Sciatic nerve (tissue), 2 donors: Measurements from ENCODE around the gene PMPCB. TPM values are rescaled to one million over a fixed set of nuclear protein-coding genes. Genes with fewer than 3 reads are reported as not detected.
A peak's percentile ranks its signal among the peaks of the same experiment; 100 is the strongest.

Experiments used
- ATAC-seq: fragments of 200-7000 bp; cut with Tn5 transposase; one replicate; pipeline ENCODE4 v1.9.1; 2020; ENCODE audit warnings: mild to moderate bottlenecking, moderate library complexity
- DNase-seq: peaks from one replicate; pipeline ENCODE4 v3.0.0-alpha.2; 2020; ENCODE audit warnings: low spot score
- intact Hi-C: fragments of 100-400 bp; cut with DNase I; formaldehyde crosslinking; loops from one replicate; pipeline ENCODE4 v1.14.2; 2022
- total RNA-seq: library from RNA; stranded (reverse); fragmentation: NEBNext Ultra II Directional; extraction: Animal tissue kit (Norgen Biotek cat#: 25700); gene quantifications from one replicate; pipeline ENCODE4 v1.2.1, GENCODE V29; 2021
- donor health status: DM: no; HTN: no; CAD: no.
- donor health status: DM: no; HTN: no; CAD: no.

The PMPCB gene
- total RNA-seq, 1 donor from 2014 or later = 45.7 TPM

DNA sequence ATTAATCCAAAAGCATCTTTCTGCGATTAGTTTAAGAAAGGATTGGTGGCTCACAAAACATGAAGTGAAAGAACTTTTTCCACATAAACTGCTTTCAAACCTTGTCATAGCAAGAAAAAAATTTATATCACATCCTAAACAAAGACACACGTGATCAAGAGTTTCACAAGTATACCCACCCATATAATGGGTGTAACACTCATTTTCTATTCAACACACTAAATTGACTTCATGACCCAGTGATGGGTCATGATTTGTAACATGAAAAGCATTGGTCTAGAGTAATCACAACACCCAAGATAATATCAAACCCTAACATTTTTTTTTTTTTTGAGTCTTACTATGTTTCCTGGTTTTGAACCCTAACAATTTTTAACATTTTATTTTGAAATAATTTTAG is 17.6 kb downstream of the PMPCB start:
- no peak for ATAC-seq
- intact Hi-C loops = no loop called here
- DNase-seq = no peak

DNA sequence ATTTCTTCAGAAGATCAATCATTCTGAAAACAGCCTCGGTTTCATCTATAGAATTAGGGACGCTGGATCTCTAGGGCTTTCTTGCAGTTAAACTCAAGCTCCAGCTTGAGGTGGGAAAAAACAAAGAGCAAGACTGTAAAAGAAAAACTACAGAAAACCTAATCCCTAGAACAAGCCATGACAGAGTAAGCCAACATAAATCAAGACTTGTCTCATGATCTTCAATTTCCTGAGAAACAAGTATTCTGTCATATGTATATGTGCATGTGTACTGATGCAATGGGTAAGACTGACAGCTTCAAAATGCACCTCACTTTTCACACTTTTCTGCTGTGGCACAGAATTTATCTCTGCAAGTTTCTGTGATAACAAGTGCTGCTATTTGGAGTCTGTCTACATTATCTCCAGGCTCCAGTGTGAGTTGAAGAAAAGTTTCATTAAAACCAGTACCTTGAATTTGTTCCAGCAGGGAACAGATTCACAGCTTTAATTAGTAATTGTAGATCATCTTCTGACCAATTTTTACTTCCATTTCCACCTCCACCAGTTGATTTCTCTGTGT is 19.2 kb downstream of the PMPCB start:
- DNase-seq (no peak), ATAC-seq (no peak)
- intact Hi-C loops = no loop called here

DNA sequence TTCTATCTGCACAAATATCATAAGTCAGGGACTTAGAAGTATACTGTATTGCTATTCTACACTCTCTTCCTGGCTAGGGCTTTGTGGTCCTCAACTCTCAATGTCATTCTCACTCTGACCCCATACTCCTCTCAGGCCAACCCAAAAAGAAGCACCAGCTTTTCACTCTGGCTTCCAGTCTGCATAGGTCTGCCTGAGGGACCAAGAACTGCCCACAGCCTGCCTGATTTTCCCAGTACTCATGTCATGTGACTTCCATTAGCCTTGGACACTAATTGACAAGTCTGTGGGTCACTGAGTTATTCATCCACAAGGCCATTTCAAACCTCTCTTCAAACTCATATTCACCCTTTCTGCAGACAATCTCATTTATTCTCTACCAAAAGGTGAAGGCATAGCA is 19.8 kb downstream of the PMPCB start:
- intact Hi-C loops = no loop called here
- no peak for ATAC-seq
- no peak for DNase-seq

DNA sequence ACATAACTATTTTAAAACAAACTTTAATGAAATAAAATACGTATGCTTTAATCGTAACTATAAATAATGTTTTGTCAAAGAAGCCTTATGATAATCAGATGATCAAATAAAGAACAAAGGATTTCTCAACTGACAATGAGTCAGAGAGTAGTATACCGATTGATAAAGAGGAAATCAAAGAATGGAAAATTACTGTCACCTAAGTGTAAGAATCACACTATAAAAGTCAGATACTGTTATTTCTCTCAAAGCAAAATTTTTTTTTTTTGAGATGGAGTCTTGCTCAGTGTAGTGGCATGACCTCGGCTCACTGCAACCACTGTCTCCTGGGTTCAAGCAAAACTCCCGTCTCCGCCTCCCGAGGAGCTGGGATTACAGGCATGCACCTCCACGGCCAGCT is 28.5 kb downstream of the PMPCB start:
- intact Hi-C loops = no loop called here
- ATAC-seq (no peak), DNase-seq (no peak)

GRCh38 chr7:103336761-103337160 is 39.5 kb downstream of the PMPCB start:
- DNase-seq (no peak), ATAC-seq (no peak)
- intact Hi-C loops = no loop called here

DNA sequence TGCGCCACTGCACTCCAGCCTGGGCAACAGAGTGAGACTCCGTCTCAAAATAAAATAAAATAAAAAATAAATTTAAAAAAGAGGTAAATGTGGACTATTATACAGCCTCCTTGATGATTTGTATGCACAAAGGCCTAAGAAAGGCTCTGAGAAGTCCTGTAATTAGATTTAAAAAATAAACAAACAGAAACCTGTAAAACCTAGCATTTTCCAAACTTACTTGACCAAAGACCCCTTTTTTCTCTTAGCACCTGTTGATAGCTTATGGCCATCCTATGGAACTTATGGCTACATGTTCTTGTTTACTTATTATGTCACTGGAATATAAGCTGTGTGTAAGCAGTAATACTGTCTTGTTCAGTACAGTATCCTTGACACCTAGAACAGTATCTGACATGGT is 41.6 kb downstream of the PMPCB start:
- DNase-seq (no peak), ATAC-seq (no peak)
- intact Hi-C loops = no loop called here

DNA sequence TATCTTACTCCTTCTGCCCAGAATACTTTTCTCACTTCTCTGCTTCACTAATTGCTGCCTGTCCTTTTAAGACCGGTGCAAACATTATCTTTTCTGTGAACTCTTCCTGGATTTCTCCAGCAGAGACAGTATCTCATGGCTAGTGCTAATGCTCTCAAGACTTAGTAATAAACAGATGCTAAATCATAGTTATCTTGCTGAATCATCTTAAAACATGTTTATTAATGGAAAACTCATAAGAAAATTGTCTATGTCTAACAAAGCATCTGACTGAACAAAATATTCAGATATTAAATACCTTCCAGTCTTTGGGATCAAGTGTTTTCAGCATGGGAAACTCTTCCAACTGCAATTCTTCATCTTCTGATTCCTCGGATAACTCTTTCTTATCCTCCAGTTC is 44.2 kb downstream of the PMPCB start:
- intact Hi-C loops = no loop called here
- no peak for DNase-seq
- ATAC-seq = no peak

GRCh38 chr7:103343332-103343731 is 46.1 kb downstream of the PMPCB start:
- intact Hi-C loops = no loop called here
- DNase-seq (no peak), ATAC-seq (no peak)

GRCh38 chr7:103343758-103344452 is 46.7 kb downstream of the PMPCB start:
- no peak for DNase-seq

GRCh38 chr7:103344453-103345149 is 47.4 kb downstream of the PMPCB start, which contains the start of gene DNAJC2:
Gene DNAJC2 (minus strand): TSS chr7:103344767. CDS start chr7:103344622, 145 bp downstream.
- intact Hi-C loops = no loop called here
- ATAC-seq (peak; percentile 95), DNase-seq (peak; percentile 88)

More at GRCh38 chr7:103343758-103344452, 46.7 kb downstream of the PMPCB start:
- ATAC-seq = peak; percentile 22
- intact Hi-C loops = no loop called here

- ATAC-seq (no peak), DNase-seq (no peak)
- intact Hi-C loops = no loop called here
Measured at GRCh38 chr7:103346396-103346795, 49.2 kb downstream of the PMPCB start.

- intact Hi-C loops = no loop called here
- ATAC-seq (peak; percentile 92), DNase-seq (peak; percentile 81)
Measured at GRCh38 chr7:103347507-103348267, 50.5 kb downstream of the PMPCB start, which contains the start of gene PSMC2. Gene PSMC2 (plus strand): TSS chr7:103347643. CDS start chr7:103347712, 69 bp downstream.

DNA sequence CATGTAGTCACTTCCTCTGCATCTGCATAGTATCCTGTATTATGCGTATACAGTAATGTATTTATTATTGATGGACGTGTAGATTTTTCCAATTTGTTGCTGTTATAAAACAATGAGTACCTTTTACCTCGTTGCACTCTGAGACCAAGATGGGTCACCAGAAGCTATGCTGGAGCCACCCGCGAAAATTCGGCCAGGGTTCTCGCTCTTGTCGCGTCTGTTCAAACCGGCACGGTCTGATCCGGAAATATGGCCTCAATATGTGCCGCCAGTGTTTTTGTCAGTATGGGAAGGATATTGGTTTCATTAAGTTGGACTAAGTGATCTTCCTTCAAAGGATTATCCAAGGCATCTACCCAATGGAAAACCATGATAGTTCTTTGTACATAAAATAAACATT is 51.2 kb downstream of the PMPCB start:
- DNase-seq (no peak), ATAC-seq (no peak)
- intact Hi-C loops = no loop called here

- no peak for ATAC-seq
- intact Hi-C loops = no loop called here
Measured at GRCh38 chr7:103348959-103349358, 51.7 kb downstream of the PMPCB start.

DNA sequence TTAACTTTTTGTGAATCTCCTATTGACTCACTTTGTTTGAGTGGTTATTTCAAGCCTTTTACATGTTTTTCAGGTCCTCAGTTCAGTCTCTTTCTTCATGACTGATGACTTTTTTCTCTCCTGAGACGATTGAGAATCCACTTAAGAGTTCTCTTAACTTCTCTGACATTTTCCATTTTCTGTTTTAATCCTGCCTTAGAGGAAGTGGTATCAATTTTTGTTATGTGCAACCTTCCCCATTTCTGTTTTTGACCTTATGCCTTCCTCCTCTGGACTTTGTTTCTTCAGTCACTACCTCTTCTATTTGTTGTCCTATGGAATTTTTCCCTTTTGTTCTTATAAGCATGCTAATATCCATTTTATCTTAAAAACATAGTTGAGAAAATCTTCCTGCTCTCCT is 52.6 kb downstream of the PMPCB start:
- intact Hi-C loops = no loop called here
- ATAC-seq (no peak), DNase-seq (no peak)

More at GRCh38 chr7:103348959-103349358, 51.7 kb downstream of the PMPCB start:
- DNase-seq = no peak

Other genes starting within 250 kb of the PMPCB start
- 2.5 TPM for gene FBXL13, start 222.6 kb upstream of the PMPCB start, total RNA-seq
- 34.4 TPM for gene ARMC10, start 222.3 kb upstream of the PMPCB start, total RNA-seq
- gene NAPEPLD, start 148.3 kb upstream of the PMPCB start, total RNA-seq = 18.2 TPM
- 19.4 TPM for gene DNAJC2, start 47.3 kb downstream of the PMPCB start, total RNA-seq
- 86.3 TPM for gene PSMC2, start 50.2 kb downstream of the PMPCB start, total RNA-seq
- 0.71 TPM for gene SLC26A5, start 148.8 kb downstream of the PMPCB start, total RNA-seq